KBM-7 (cell line): ENCODE data around the gene CCT8L2.
"Not testable (repeated sequence)": the region's sequence is repeated elsewhere in the genome, so short reads cannot be mapped to it uniquely, and the experiment has no call there.

ENCODE experiments used
- DNase-seq: peaks from one replicate; pipeline ENCODE4 v3.0.0-alpha.2; 2015
- in situ Hi-C: fragments of 300-500 bp; cut with MboI; formaldehyde crosslinking; loops from 2 replicates; pipeline ENCODE4 v1.14.3; 2020; ENCODE audit warnings: low sequenced_read_pairs, low pct_unique_long_range_greater_than_20kb, mixed read lengths

The CCT8L2 gene

GRCh38 chr22:16592710-16593109, at the start of gene CCT8L2:
Gene CCT8L2 (minus strand): TSS chr22:16592810. CDS start chr22:16592550, 260 bp downstream.
- in situ Hi-C loops, DNase-seq: not testable (repeated sequence)

GRCh38 chr22:16635442-16635841, 42.8 kb upstream of the CCT8L2 start:
- DNase-seq, in situ Hi-C loops: not testable (repeated sequence)

- DNase-seq, in situ Hi-C loops: not testable (repeated sequence)
These were observed 41.5 kb upstream of the CCT8L2 start for GRCh38 chr22:16634092-16634491.

GRCh38 chr22:16628476-16628875, 35.9 kb upstream of the CCT8L2 start:
- DNase-seq, in situ Hi-C loops: not testable (repeated sequence)

GRCh38 chr22:16625018-16625417, 32.4 kb upstream of the CCT8L2 start:
- DNase-seq, in situ Hi-C loops: not testable (repeated sequence)

GRCh38 chr22:16623595-16623994, 31.0 kb upstream of the CCT8L2 start:
- in situ Hi-C loops, DNase-seq: not testable (repeated sequence)

- in situ Hi-C loops: not testable (repeated sequence)
- DNase-seq: peak; percentile 12
These were observed 24.9 kb upstream of the CCT8L2 start for GRCh38 chr22:16617516-16617915.

- in situ Hi-C loops, DNase-seq: not testable (repeated sequence)
These were observed 23.9 kb upstream of the CCT8L2 start for GRCh38 chr22:16616390-16616938.

- DNase-seq, in situ Hi-C loops: not testable (repeated sequence)
These were observed 23.1 kb upstream of the CCT8L2 start for GRCh38 chr22:16615606-16616245.

- DNase-seq: no peak
- in situ Hi-C loops: no loop called here
These were observed 17.1 kb upstream of the CCT8L2 start for GRCh38 chr22:16609548-16610261.

GRCh38 chr22:16608931-16609330, 16.3 kb upstream of the CCT8L2 start:
- in situ Hi-C loops: no loop called here
- DNase-seq: no peak

GRCh38 chr22:16604257-16604998, 11.8 kb upstream of the CCT8L2 start:
- DNase-seq, in situ Hi-C loops: not testable (repeated sequence)

GRCh38 chr22:16603770-16604242, 11.2 kb upstream of the CCT8L2 start:
- in situ Hi-C loops: not testable (repeated sequence)
- peak; percentile 20 for DNase-seq

- in situ Hi-C loops: no loop called here
- peak; percentile 28 for DNase-seq
These were observed 10.8 kb upstream of the CCT8L2 start for GRCh38 chr22:16603448-16603768.

GRCh38 chr22:16602728-16603447, 10.3 kb upstream of the CCT8L2 start:
- peak; percentile 48 for DNase-seq
- in situ Hi-C loops: not testable (repeated sequence)

GRCh38 chr22:16602224-16602727, 9.7 kb upstream of the CCT8L2 start:
- in situ Hi-C loops: not testable (repeated sequence)
- peak; percentile 10 for DNase-seq

- in situ Hi-C loops: no loop called here
- DNase-seq: peak; percentile 54
These were observed 9.0 kb upstream of the CCT8L2 start for GRCh38 chr22:16601437-16602223.
